Activated CD4-positive, alpha-beta T cell treated with anti-CD3 and anti-CD28 coated beads, Interleukin-2, amount 50 U/mL, for 1 hour (primary cell): ENCODE measurements around the gene LMX1A.

Experiments used
- DNase-seq: peaks from one replicate; pipeline ENCODE4 v3.0.0-alpha.2; 2020

The LMX1A gene

DNA sequence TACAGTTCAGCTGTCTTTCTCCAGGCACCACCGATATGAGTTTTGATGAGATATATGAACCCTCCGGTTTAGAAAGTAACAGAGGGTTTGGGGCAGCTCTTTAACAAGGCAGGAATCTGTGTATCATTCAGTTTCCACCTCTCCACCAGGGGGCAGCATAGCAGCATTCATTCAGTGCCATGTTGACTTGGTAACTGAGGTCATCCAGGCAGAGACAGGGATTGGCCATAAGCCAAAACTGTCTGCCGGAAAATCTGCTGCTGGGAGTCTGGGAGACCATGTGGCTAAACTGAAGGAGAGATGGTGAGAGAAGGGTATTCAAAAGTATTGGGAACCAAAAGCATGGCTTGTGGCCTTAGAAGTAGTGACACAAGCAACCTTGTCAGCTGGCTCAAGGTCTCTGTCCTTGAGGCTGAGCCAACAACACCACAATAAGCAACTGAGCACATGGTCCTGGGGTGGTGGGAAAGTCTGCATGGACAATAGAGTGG lies 98.5 kb downstream of the LMX1A start:
- peak; percentile 7 for DNase-seq

- DNase-seq: no peak
These were observed 101.5 kb downstream of the LMX1A start for GRCh38 chr1:165254896-165255625.

- DNase-seq: no peak
These were observed 102.1 kb downstream of the LMX1A start for GRCh38 chr1:165254376-165254775.

DNA sequence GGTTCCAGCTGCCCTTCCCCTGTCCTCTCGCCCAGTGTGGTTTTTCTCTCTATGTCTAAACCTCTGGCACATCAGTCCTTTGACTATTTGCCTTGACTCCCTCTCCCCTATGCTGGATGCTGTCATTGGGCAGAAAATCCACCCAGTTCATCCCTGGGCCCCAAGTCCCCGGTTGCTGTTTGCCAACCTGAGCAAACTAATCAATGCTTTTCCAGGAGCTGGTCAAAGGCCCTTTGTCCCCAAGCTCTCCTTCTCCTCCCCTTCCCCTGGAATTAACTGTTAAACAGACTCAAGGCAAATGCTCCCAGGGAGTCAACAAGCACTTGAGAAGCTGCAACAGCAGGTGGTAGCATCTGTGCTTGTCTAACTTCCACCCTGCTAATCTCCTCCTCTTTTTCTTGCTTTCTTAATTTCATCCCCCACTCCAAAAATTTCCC lies 102.7 kb downstream of the LMX1A start:
- no peak for DNase-seq

GRCh38 chr1:165248969-165249571 lies 107.4 kb downstream of the LMX1A start:
- DNase-seq: no peak

DNA sequence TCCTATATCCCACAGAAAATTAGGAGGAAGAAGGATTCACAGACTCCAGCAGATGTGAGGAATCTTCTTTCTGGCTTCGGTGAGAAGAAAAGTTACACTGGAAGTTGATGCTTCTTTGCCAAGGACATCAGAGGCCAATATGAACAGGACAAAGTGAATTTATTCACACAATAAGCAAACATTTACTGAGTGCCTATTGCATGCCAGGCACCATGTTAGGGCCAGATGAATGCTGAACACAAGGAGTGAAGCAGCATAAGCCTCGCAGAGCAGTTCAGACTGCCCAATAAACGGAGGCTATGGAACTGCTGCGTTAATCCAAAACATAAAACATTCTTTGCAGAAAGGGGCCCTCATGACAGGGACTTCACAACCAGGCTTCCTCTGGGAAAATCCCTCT lies 114.6 kb downstream of the LMX1A start:
- no peak for DNase-seq

- no peak for DNase-seq
These were observed 115.2 kb downstream of the LMX1A start for GRCh38 chr1:165241321-165241720.

GRCh38 chr1:165240492-165240891 lies 116.0 kb downstream of the LMX1A start:
- DNase-seq: no peak

DNA sequence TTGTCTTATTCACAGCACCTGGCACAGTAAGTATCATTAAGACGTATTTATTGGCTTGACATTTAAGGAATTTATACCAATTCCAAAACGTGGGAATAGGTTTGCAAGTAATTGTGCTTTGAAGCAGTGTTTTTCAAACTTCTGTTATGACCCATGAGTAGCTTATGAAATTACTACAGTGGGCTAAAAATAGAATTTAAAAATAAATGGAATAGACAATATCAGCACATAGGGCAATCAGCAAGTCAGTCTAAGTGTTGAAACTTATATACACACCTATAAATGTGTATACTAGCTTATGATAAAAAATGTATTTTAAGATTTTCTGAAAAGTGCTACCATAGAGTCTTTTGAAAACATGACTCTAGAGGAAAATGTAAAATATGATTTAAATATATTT lies 116.6 kb downstream of the LMX1A start:
- DNase-seq: no peak

DNA sequence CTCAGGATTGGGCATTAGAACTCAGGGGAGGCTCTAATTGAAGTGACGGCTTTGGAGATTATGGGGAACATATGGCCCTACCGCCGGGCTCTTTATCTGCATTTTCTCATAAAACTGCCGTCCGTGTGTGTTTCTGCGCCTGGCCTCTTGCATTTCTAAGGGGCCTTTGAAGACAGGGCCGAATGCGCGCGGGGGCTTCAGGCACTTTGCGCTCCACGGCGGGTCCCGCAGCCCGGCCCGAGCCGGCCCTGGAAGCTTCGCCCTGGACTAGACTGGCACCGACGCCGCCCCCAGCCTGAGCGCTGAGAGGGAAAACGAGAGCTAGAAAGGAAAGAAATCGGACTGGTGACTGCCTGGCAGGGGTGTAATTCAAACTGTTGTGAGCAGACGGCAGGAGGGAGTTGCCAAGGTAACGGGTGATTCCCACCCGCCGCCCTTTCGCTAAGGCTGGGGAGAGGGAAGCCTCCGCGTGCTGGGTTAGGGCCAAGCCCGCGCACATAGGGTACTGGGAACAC lies 120.7 kb downstream of the LMX1A start:
- DNase-seq: no peak

DNA sequence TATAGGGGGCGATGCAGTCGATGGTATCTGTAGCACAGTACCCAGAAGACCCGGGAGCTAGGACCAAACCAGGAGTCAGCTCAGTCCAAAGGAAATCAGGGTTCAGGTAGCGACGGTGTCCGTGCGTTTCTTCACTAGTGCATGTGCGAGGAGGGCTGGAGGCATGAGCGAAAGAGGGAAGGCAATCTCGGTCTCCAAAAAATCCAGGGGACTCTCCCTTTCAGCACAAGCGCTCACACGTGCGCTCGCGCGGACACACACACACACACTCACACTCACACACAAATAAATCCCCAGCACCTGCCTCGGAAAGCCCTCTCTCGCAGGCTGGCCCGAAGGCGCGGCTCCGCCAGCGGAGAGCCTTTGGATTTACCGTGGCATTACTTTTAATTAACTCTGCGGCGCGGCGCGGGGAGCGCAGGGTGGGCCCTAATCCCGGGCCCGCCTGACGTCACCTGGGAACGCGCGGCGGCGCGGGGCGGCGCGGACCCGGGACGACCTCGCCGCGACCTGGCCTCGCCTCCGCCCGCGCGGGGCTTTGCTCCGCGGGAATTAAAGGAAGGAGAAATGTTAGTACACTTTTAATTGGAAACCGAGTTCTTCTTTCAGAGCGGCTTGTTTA lies 121.2 kb downstream of the LMX1A start:
- DNase-seq: no peak

- no peak for DNase-seq
These were observed 122.4 kb downstream of the LMX1A start for GRCh38 chr1:165234149-165234548.

- no peak for DNase-seq
These were observed 127.8 kb downstream of the LMX1A start for GRCh38 chr1:165228676-165229075.

DNA sequence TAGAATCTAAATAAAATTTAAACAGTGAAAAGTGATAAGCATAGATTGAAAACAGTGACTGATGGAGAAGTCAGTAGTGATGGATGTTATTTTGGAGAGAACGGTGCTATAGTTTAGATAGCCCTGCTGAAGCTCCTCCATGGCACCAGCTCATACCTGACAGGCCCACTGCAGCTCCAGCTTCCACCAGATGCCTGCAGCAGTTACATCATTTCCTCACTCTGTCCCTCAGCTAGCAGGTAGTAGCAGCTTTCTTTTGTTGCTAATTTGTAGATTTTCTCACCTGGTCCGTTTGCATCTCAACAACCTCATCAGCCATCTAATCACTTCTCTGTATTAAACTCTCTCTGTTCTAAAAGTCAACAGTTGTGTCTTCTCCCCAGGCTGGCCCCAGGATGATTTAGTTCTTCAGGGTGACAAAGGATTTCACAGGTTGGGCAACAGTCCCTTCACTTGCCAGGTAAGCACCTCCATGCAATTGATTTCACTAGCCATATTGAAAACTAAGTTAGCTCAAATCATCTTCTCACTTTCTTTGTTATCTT lies 128.3 kb downstream of the LMX1A start:
- no peak for DNase-seq

GRCh38 chr1:165226326-165226725 lies 130.2 kb downstream of the LMX1A start:
- no peak for DNase-seq

- no peak for DNase-seq
These were observed 130.9 kb downstream of the LMX1A start for GRCh38 chr1:165225650-165226049.

DNA sequence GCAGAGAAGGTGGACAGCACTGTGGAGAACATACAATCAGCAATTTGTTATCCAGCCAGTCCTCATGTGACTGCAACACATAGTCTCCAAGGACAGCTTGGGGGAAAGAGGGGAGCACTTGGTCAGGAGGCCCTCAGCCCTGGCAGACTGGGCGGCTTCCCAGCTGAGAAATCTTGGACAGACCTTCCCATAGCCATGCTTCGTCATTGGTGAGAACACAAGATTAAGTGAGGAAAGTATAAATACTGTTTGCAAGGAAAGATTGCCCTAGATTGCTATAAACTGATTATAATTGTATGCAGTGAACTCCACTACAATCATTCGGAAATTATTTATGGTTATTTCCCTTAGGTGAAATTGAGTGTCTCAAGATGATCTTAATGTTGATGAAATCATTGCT lies 131.5 kb downstream of the LMX1A start:
- no peak for DNase-seq

DNA sequence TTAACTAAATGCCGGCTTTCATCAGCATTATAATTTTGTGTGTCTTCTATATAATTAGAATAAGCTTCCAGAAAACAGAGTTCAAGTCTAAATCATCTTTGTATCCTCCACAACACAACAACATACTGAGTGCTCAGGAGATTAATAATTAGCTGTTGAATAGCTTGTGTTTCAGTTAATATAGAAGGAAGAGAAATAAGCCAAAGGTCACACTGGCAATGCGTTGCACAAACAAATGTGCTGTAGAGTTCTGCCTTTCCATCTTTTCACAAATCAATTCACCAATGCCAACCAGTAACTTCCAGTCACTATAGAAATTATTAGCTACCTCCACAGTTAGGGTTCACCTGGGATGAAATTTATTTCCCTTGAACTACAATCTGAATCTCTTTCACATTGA lies 132.0 kb downstream of the LMX1A start:
- no peak for DNase-seq

DNA sequence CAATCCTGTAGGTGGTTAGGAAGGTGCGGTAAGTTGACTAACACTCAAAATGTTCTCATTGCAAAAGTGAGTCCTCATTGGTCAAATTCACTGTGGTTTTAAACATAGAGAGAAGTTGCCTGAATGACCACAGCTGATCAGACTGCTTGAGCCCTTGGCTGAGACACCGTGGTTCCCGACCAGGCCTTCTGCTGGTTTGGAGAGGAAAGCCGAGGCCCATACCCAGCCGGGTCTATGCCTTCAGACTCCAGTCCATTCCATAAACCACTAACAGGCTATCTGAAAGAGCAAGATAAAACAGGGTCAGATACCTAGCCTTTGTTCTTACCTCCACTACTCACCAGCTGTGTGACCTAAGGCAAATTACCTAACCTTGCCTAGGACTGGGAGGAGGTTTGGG lies 133.9 kb downstream of the LMX1A start:
- no peak for DNase-seq

DNA sequence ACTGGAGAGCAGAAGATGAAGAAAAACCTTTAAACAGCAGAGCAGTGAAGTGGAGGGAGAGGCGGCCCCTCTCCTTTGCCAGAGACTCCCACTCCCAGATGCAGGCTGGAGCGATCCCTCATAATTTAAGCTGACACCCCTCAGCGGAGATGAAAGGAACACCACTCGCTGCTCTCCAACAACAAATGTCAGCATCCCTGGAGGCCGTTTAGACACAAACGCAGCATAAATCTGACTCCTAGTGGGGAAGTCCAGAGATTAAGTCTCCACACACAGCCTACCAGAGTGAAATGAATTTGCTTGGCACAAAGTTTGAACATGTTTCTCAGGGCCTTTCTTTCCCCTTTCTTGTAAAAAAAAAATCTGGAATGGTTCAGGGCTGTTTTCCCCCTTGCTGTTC lies 137.8 kb downstream of the LMX1A start:
- no peak for DNase-seq

DNA sequence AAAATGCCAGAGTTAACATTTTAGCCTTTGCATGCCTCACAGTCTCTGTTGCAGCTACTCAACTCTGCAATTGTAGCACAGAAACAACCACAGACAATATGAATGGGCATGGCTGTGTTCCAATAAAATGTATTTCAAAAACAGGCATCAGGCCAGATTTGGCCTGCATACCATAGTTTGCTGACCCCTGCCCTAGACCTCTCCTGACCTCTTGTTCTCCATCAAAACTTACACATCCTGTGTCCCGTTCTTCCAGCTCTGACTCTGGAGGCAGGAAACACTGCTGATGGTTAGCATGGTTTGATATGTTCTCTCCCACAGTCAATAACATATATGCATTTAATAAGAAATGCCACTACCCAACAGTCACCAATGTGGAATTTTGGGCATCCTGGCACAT lies 138.6 kb downstream of the LMX1A start:
- no peak for DNase-seq

GRCh38 chr1:165216254-165216653 lies 140.3 kb downstream of the LMX1A start:
- DNase-seq: no peak

GRCh38 chr1:165215676-165216075 lies 140.8 kb downstream of the LMX1A start:
- DNase-seq: no peak

DNA sequence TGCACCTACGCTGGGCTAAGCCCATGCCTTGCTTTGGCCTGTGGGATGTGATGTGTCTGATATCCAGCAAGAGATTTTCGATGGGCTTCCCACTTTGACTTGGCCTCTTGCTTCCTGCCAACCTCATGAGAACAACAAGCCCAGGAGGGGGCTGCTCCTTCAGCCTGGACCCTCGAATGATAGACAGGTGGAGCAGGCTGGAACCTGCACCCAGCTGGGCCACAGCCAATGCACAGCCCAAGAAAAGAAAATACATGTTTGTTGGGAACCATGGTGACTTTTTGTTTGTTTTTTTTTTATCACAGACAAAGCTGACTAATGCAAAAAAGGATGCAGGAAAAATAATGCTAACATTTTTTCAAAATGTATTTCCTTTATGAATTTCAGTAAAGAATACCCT lies 144.3 kb downstream of the LMX1A start:
- DNase-seq: no peak
